Upper lobe of left lung (tissue), 6 donors: ENCODE results near the gene TRIM7. TPM values are rescaled to one million over a fixed set of nuclear protein-coding genes. Genes with fewer than 3 reads are reported as not detected.
A peak's percentile ranks its signal among the peaks of the same experiment; 100 is the strongest.

Experiments used
- ATAC-seq, 2 donors: fragments of 200-7000 bp; cut with Tn5 transposase; one replicate each; pipeline ENCODE4 v1.9.1; 2022; ENCODE audit warnings: mild to moderate bottlenecking in 2 of 2, moderate library complexity in 2 of 2; ENCODE audit not compliant: low FRiP score in 2 of 2
- DNase-seq, 2 donors: peaks; one replicate each; pipeline ENCODE4 v3.0.0-alpha.2; 2019 to 2020
- H3K27ac ChIP-seq, 4 donors: fragments of 200-600 bp; sonication (generic); one replicate each; pipeline ENCODE4 v1.5.1; 2016 to 2019
- H3K27me3 ChIP-seq, 4 donors: fragments of 200-600 bp; sonication (generic); one replicate each; pipeline ENCODE4 v1.5.1; 2017 to 2019
- H3K36me3 ChIP-seq, 4 donors: fragments of 200-600 bp; sonication (generic); one replicate each; pipeline ENCODE4 v1.5.1; 2016 to 2019
- H3K4me1 ChIP-seq, 4 donors: fragments of 200-600 bp; sonication (generic); one replicate each; pipeline ENCODE4 v1.5.1; 2018 to 2019
- H3K4me3 ChIP-seq, 4 donors: fragments of 200-600 bp; sonication (generic); one replicate each; pipeline ENCODE4 v1.5.1; 2017 to 2019; ENCODE audit warnings: mild to moderate bottlenecking in 2 of 4, moderate library complexity in 1 of 4
- H3K9me3 ChIP-seq, 4 donors: fragments of 200-600 bp; sonication (generic); one replicate each; pipeline ENCODE4 v1.5.1; 2018 to 2019
- CTCF ChIP-seq, 6 experiments: fragments of 450-650 bp in 4 of 6; fragments of 200-600 bp in 2 of 6; sonication (generic) in 2 of 6; IDR thresholded peaks; one replicate each; pipeline ENCODE4 v1.5.1; 2016 to 2019; ENCODE audit warnings: antibody characterized with exemption in 6 of 6
- EP300 ChIP-seq, 4 donors: sonication (generic); formaldehyde crosslinking; IDR thresholded peaks; one replicate each; pipeline ENCODE4 v1.5.1; 2017; ENCODE audit warnings: antibody characterized with exemption in 4 of 4, control low read depth in 2 of 4
- POLR2A ChIP-seq, 4 donors: fragments of 450-650 bp; IDR thresholded peaks; one replicate each; pipeline ENCODE4 v1.5.1; 2016 to 2017; ENCODE audit warnings: antibody characterized with exemption in 4 of 4, mild to moderate bottlenecking in 2 of 4
- POLR2AphosphoS5 ChIP-seq, 2 donors: sonication (generic); formaldehyde crosslinking; IDR thresholded peaks; one replicate each; pipeline ENCODE4 v1.5.1; 2017; ENCODE audit warnings: antibody characterized with exemption in 2 of 2
- WGBS, 2 donors: methylation state at CpG; one replicate each; pipeline ENCODE4 v1.1.5; 2017 to 2018; 5-methylcytosine and 5-hydroxymethylcytosine counted together
- total RNA-seq, 6 donors: library from RNA; depleted of rRNA in 4 of 6; stranded (reverse); fragments of >200 nt in 4 of 6; gene quantifications; one replicate each; pipeline versions ENCODE4 v1.1.0 to v1.2.1, GENCODE V29; 2016 to 2021
- donor health status: DM: no; HTN: no; CAD: no; lungs with moderate emphysema.
- donor health status: DM: no; HTN: yes; CAD: no; lungs with severe emphysema.

TRIM7 gene
- total RNA-seq, 6 donors from 2014 or later: 0.83 to 6.7 (median 2.9) TPM

- 6 to 17% methylated on average over 7 to 46 of the region's 50 CpGs for WGBS, 2 donors
- H3K27ac ChIP-seq: peak overlapping the region; percentile 95 to 98 (median 96)
- peaks cover 27 to 56% (median 30%) of the 10 kb centered on the region in 4 donors for H3K4me1 ChIP-seq
- H3K4me3 ChIP-seq: peak overlapping the region; percentile 39 to 84 (median 80)
- TF ChIP-seq POLR2AphosphoS5 (IDR thresholded peaks at IDR 0.05) (peak; percentile 64 to 84), POLR2A (IDR thresholded peaks at IDR 0.05) (peak in 1 of 4 donors; percentile 36), EP300 (IDR thresholded peaks at IDR 0.05) (no peak), CTCF (IDR thresholded peaks at IDR 0.05) (no peak)
- peaks cover 0 to 3% (median 0%) of the 10 kb centered on the region in 4 donors for H3K36me3 ChIP-seq
- no peaks in the 10 kb centered on the region for H3K27me3 ChIP-seq
- DNase-seq (peak; percentile 93 to 96), ATAC-seq (peak; percentile 73 to 82)
- no peaks in the 10 kb centered on the region for H3K9me3 ChIP-seq
Measured at GRCh38 chr5:181221792-181222629, 17.0 kb upstream of the TRIM7 start.

GRCh38 chr5:181221105-181221791 is 16.3 kb upstream of the TRIM7 start:
- H3K4me1 ChIP-seq: peaks cover 34 to 64% (median 36%) of the 10 kb centered on the region in 4 donors
- TF ChIP-seq POLR2AphosphoS5 (IDR thresholded peaks at IDR 0.05): no peak
- TF ChIP-seq CTCF (IDR thresholded peaks at IDR 0.05): no peak
- TF ChIP-seq POLR2A (IDR thresholded peaks at IDR 0.05): no peak
- TF ChIP-seq EP300 (IDR thresholded peaks at IDR 0.05): no peak
- peak; percentile 20 to 25 for DNase-seq
- peak overlapping the region in 3 of 4 donors; percentile 96 to 98 (median 97) for H3K27ac ChIP-seq
- no peak for ATAC-seq
- no peaks in the 10 kb centered on the region for H3K36me3 ChIP-seq
- H3K27me3 ChIP-seq: no peaks in the 10 kb centered on the region
- no peaks in the 10 kb centered on the region for H3K9me3 ChIP-seq
- peak overlapping the region in 2 of 4 donors; percentile 80 to 84 for H3K4me3 ChIP-seq
- 55 to 66% methylated on average over 23 to 27 of the region's 27 CpGs for WGBS, 2 donors

- Histone ChIP-seq H3K4me3 (no peak overlapping the region), H3K4me1 (peaks cover 32 to 58% (median 38%) of the 10 kb centered on the region in 4 donors), H3K9me3 (no peaks in the 10 kb centered on the region), H3K27me3 (no peaks in the 10 kb centered on the region), H3K27ac (no peak overlapping the region), H3K36me3 (no peaks in the 10 kb centered on the region)
- 88 to 91% methylated on average over 10 of the region's 10 CpGs for WGBS, 2 donors
- DNase-seq (peak in 1 of 2 donors; percentile 24), ATAC-seq (no peak)
- no peak for TF ChIP-seq POLR2A (IDR thresholded peaks at IDR 0.05)
- no peak for TF ChIP-seq POLR2AphosphoS5 (IDR thresholded peaks at IDR 0.05)
- no peak for TF ChIP-seq EP300 (IDR thresholded peaks at IDR 0.05)
- TF ChIP-seq CTCF (IDR thresholded peaks at IDR 0.05): no peak
Measured at GRCh38 chr5:181220178-181220515, 15.2 kb upstream of the TRIM7 start.

GRCh38 chr5:181219262-181220177 is 14.5 kb upstream of the TRIM7 start:
- TF ChIP-seq POLR2AphosphoS5 (IDR thresholded peaks at IDR 0.05) (no peak), EP300 (IDR thresholded peaks at IDR 0.05) (no peak), POLR2A (IDR thresholded peaks at IDR 0.05) (no peak), CTCF (IDR thresholded peaks at IDR 0.05) (no peak)
- H3K27ac ChIP-seq: no peak overlapping the region
- no peak overlapping the region for H3K4me3 ChIP-seq
- 64 to 65% methylated on average over 45 to 49 of the region's 49 CpGs for WGBS, 2 donors
- H3K27me3 ChIP-seq: no peaks in the 10 kb centered on the region
- ATAC-seq (no peak), DNase-seq (peak in 1 of 2 donors; percentile 67)
- H3K4me1 ChIP-seq: peaks cover 26 to 52% (median 32%) of the 10 kb centered on the region in 4 donors
- no peaks in the 10 kb centered on the region for H3K36me3 ChIP-seq
- H3K9me3 ChIP-seq: no peaks in the 10 kb centered on the region
